Upper lobe of right lung (tissue), 1 donor: ENCODE data around the gene RHBDL1. TPM values are rescaled to one million over a fixed set of nuclear protein-coding genes. Genes with fewer than 3 reads are reported as not detected.

Experiments
- ATAC-seq: fragments of 200-7000 bp; cut with Tn5 transposase; one replicate; pipeline ENCODE4 v1.9.1; 2020; ENCODE audit warnings: mild to moderate bottlenecking, moderate library complexity
- DNase-seq: peaks from one replicate; pipeline ENCODE4 v3.0.0-alpha.2; 2020
- H3K27ac ChIP-seq: fragments of 200-600 bp; one replicate; pipeline ENCODE4 v1.8.0; 2022
- H3K27me3 ChIP-seq: fragments of 200-600 bp; one replicate; pipeline ENCODE4 v1.8.0; 2022; ENCODE audit warnings: mild to moderate bottlenecking
- H3K36me3 ChIP-seq: fragments of 200-600 bp; one replicate; pipeline ENCODE4 v1.8.0; 2022
- H3K4me1 ChIP-seq: fragments of 200-600 bp; one replicate; pipeline ENCODE4 v1.8.0; 2022
- H3K4me3 ChIP-seq: fragments of 200-600 bp; one replicate; pipeline ENCODE4 v1.8.0; 2022; ENCODE audit warnings: mild to moderate bottlenecking
- H3K9me3 ChIP-seq: fragments of 200-600 bp; one replicate; pipeline ENCODE4 v1.8.0; 2022
- CTCF ChIP-seq: fragments of 200-600 bp; IDR thresholded peaks from one replicate; pipeline ENCODE4 v1.8.0; 2022; ENCODE audit warnings: antibody characterized with exemption
- intact Hi-C: fragments of 100-400 bp; cut with DNase I; formaldehyde crosslinking; loops from one replicate; pipeline ENCODE4 v1.11.0; 2022
- total RNA-seq: library from RNA; stranded (reverse); fragmentation: NEBNext Ultra II Directional; extraction: Animal tissue kit (Norgen Biotek cat#: 25700); gene quantifications from one replicate; pipeline ENCODE4 v1.2.1, GENCODE V29; 2021
- donor health status: DM: no; HTN: yes; CAD: no; lungs with severe emphysema.

RHBDL1 gene
- total RNA-seq, 1 donor from 2014 or later: 2.0 TPM

- H3K27me3 ChIP-seq: peaks cover 60% of the 10 kb centered on the region
- peak overlapping the region; percentile 34 for H3K4me3 ChIP-seq
- TF ChIP-seq CTCF: no peak
- no peak overlapping the region for H3K27ac ChIP-seq
- DNase-seq (no peak), ATAC-seq (no peak)
- intact Hi-C loops: no loop called here
- peaks cover 12% of the 10 kb centered on the region for H3K4me1 ChIP-seq
- H3K9me3 ChIP-seq: no peaks in the 10 kb centered on the region
- no peaks in the 10 kb centered on the region for H3K36me3 ChIP-seq
Observed at GRCh38 chr16:694863-695354, 19.4 kb downstream of the RHBDL1 start.

DNA sequence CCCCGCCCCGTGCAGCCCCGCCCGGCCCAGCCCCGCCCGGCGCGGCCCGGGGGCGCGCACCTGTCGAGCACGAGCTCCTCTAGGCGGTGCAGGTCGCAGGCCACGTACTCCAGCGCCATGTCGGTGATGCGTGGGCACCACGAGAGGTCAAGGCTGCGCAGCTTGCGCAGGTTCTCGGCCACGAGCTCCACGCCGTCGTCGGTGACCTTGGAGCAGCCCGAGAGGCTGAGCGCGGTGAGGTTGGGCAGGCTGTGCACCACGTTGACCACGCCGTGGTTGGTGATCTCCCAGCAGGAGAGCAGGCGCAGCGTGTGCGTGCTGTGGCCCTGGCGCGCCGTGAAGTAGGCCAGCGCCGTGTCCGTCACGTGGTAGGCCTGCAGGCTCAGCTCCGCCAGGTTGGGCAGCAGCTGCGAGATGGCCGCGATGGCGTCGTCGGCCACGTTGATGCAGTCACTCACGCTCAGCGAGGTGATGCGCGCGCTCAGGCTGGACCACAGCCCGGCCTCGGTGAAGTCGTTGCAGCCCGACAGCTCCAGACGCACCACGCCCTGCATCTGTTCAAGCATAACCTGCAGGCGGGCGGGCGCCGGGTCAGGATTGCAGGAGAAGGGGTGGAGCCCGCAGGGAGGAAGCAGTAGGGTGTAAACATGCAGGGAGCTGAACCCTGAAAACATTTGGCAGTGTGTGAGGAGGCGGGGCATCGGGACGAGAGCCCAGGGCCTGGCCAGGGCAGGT lies 20.1 kb downstream of the RHBDL1 start:
- Histone ChIP-seq H3K27ac (no peak overlapping the region), H3K9me3 (no peaks in the 10 kb centered on the region), H3K36me3 (no peaks in the 10 kb centered on the region), H3K4me3 (peak overlapping the region; percentile 45), H3K4me1 (peaks cover 10% of the 10 kb centered on the region), H3K27me3 (peaks cover 66% of the 10 kb centered on the region)
- no peak for DNase-seq
- no peak for TF ChIP-seq CTCF
- intact Hi-C loops: no loop called here
- ATAC-seq: peak; percentile 68

DNA sequence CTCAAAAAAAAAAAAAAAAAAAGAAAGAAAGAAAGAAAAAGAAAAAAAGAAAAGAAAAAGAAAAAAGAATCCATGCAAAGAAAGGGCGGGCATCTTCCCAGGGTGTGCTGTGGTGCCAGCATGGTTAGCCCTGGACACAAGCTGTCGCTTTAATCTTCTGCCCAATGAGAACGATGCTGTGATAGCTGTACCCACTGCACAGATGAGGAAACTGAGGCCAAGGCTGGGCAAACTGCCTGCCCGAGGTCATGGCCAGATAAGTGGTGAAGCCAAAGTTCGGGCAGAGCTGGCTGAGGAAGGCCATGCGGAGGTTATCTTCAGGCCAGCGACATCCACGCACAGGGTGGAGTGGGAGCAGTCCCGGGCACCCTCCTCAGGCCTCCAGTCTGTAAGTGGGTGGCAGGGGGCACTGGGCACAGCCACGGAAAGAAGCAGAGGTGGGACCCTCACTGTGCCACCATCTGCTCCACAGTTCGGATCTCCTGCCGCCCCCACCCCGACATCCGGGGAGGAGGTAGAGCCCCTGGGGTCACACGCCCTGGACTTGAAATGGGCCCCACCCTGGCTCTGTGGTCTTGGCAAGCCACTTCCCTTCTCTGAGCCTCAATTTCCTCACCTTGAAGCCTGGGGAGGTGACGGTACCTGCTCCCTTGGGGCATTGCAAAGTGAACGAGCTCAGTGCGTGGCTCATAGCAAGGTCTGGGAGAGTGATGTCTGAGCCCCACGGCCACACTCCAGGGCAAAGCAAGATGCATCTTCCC lies 23.6 kb downstream of the RHBDL1 start:
- intact Hi-C loops: no loop called here
- no peak for TF ChIP-seq CTCF
- DNase-seq: no peak
- H3K4me1 ChIP-seq: peaks cover 6% of the 10 kb centered on the region
- no peaks in the 10 kb centered on the region for H3K36me3 ChIP-seq
- ATAC-seq: no peak
- H3K27ac ChIP-seq: no peak overlapping the region
- H3K4me3 ChIP-seq: no peak overlapping the region
- peaks cover 83% of the 10 kb centered on the region for H3K27me3 ChIP-seq
- H3K9me3 ChIP-seq: no peaks in the 10 kb centered on the region

GRCh38 chr16:700684-701584 lies 25.5 kb downstream of the RHBDL1 start:
- Histone ChIP-seq H3K4me3 (no peak overlapping the region), H3K9me3 (no peaks in the 10 kb centered on the region), H3K4me1 (peaks cover under 1% of the 10 kb centered on the region), H3K27me3 (peaks cover 79% of the 10 kb centered on the region), H3K36me3 (no peaks in the 10 kb centered on the region), H3K27ac (no peak overlapping the region)
- DNase-seq: no peak
- intact Hi-C loops: no loop called here
- no peak for TF ChIP-seq CTCF
- peak; percentile 44 for ATAC-seq

- intact Hi-C loops: no loop called here
- ATAC-seq (no peak), DNase-seq (no peak)
- Histone ChIP-seq H3K4me1 (no peaks in the 10 kb centered on the region), H3K9me3 (no peaks in the 10 kb centered on the region), H3K36me3 (no peaks in the 10 kb centered on the region), H3K4me3 (no peak overlapping the region), H3K27ac (no peak overlapping the region), H3K27me3 (peaks cover 84% of the 10 kb centered on the region)
- no peak for TF ChIP-seq CTCF
Observed at GRCh38 chr16:702341-702740, 26.9 kb downstream of the RHBDL1 start.
